WERI-Rb-1 (cell line): ENCODE measurements around the gene LRRC31.

ENCODE experiments used
- DNase-seq: peaks from one replicate; pipeline ENCODE4 v3.0.0-alpha.2; 2020
- H3K27ac ChIP-seq: fragments of 250-450 bp; sonication (Bioruptor Pico); 2 replicates; pipeline ENCODE4 v1.5.1; 2020; ENCODE audit warnings: mild to moderate bottlenecking, moderate library complexity
- H3K27me3 ChIP-seq: fragments of 250-450 bp; sonication (Bioruptor Pico); 2 replicates; pipeline ENCODE4 v1.5.1; 2021; ENCODE audit warnings: mild to moderate bottlenecking, low read depth, moderate library complexity; ENCODE audit not compliant: insufficient read depth, severe bottlenecking
- H3K36me3 ChIP-seq: fragments of 250-450 bp; sonication (Bioruptor Pico); 2 replicates; pipeline ENCODE4 v1.5.1; 2020; ENCODE audit warnings: mild to moderate bottlenecking, moderate library complexity
- H3K4me3 ChIP-seq: 2 replicates; pipeline ENCODE4 v1.5.1; 2011; ENCODE audit warnings: low read depth, mild to moderate bottlenecking, control low read depth, low read length
- H3K9me3 ChIP-seq: fragments of 250-450 bp; sonication (Bioruptor Pico); 2 replicates; pipeline ENCODE4 v1.5.1; 2021; ENCODE audit warnings: mild to moderate bottlenecking, moderate library complexity; ENCODE audit not compliant: severe bottlenecking
- CTCF ChIP-seq: IDR thresholded peaks from 2 replicates; pipeline ENCODE4 v1.5.1; 2011; ENCODE audit warnings: low read depth, mild to moderate bottlenecking, control low read depth, inconsistent platforms, low read length

The LRRC31 gene

GRCh38 chr3:169822540-169822939 lies 47.2 kb downstream of the LRRC31 start:
- TF ChIP-seq CTCF: no peak
- H3K27me3 ChIP-seq: no peaks in the 10 kb centered on the region
- no peak overlapping the region for H3K27ac ChIP-seq
- DNase-seq: no peak
- H3K9me3 ChIP-seq: no peaks in the 10 kb centered on the region
- H3K36me3 ChIP-seq: no peaks in the 10 kb centered on the region
- H3K4me3 ChIP-seq: no peak overlapping the region

- TF ChIP-seq CTCF: no peak
- no peak overlapping the region for H3K4me3 ChIP-seq
Measured at GRCh38 chr3:169822091-169822490, 47.6 kb downstream of the LRRC31 start.

GRCh38 chr3:169818316-169818715 lies 51.4 kb downstream of the LRRC31 start:
- peaks cover 3% of the 10 kb centered on the region for H3K9me3 ChIP-seq
- no peak overlapping the region for H3K27ac ChIP-seq
- no peak for DNase-seq
- no peak for TF ChIP-seq CTCF
- no peaks in the 10 kb centered on the region for H3K27me3 ChIP-seq
- no peaks in the 10 kb centered on the region for H3K36me3 ChIP-seq
- H3K4me3 ChIP-seq: no peak overlapping the region

More at GRCh38 chr3:169822091-169822490, 47.6 kb downstream of the LRRC31 start:
- Histone ChIP-seq H3K27ac (no peak overlapping the region), H3K36me3 (no peaks in the 10 kb centered on the region), H3K9me3 (no peaks in the 10 kb centered on the region), H3K27me3 (no peaks in the 10 kb centered on the region)
- DNase-seq: no peak

- peaks cover 3% of the 10 kb centered on the region for H3K9me3 ChIP-seq
Measured at GRCh38 chr3:169815590-169816150, 54.1 kb downstream of the LRRC31 start.

GRCh38 chr3:169813757-169814517 lies 55.8 kb downstream of the LRRC31 start:
- H3K4me3 ChIP-seq: no peak overlapping the region
- peak; percentile 42; the same call in 1 of the 2 replicates for TF ChIP-seq CTCF
- H3K9me3 ChIP-seq: peaks cover 3% of the 10 kb centered on the region
- H3K27me3 ChIP-seq: no peaks in the 10 kb centered on the region
- no peak overlapping the region for H3K27ac ChIP-seq
- peak; percentile 42 for DNase-seq
- no peaks in the 10 kb centered on the region for H3K36me3 ChIP-seq

More at GRCh38 chr3:169815590-169816150, 54.1 kb downstream of the LRRC31 start:
- DNase-seq: no peak
- H3K27ac ChIP-seq: no peak overlapping the region
- no peak overlapping the region for H3K4me3 ChIP-seq
- TF ChIP-seq CTCF: no peak
- H3K27me3 ChIP-seq: no peaks in the 10 kb centered on the region
- no peaks in the 10 kb centered on the region for H3K36me3 ChIP-seq
